AG09309 (cell line): ENCODE results near the gene ADAMTS8.

Experiments used
- DNase-seq: peaks from one replicate; pipeline ENCODE4 v3.0.0-alpha.2; 2010; ENCODE audit warnings: low read depth
- H3K4me3 ChIP-seq: 2 replicates; pipeline ENCODE4 v1.5.1; 2011; ENCODE audit warnings: mild to moderate bottlenecking, low read depth, low read length, moderate library complexity; ENCODE audit not compliant: control insufficient read depth
- CTCF ChIP-seq: IDR thresholded peaks from 2 replicates; pipeline ENCODE4 v1.5.1; 2011; ENCODE audit warnings: mild to moderate bottlenecking, low read depth, low read length, inconsistent platforms; ENCODE audit not compliant: insufficient read depth, control insufficient read depth; ENCODE audit errors: missing control alignments

Gene ADAMTS8

GRCh38 chr11:130437848-130438247 lies 9.4 kb upstream of the ADAMTS8 start:
- TF ChIP-seq CTCF, result no peak
- DNase-seq, result no peak
- H3K4me3 ChIP-seq, result no peak overlapping the region

GRCh38 chr11:130436171-130436570 lies 7.8 kb upstream of the ADAMTS8 start:
- no peak for TF ChIP-seq CTCF
- no peak for DNase-seq
- H3K4me3 ChIP-seq, result no peak overlapping the region

GRCh38 chr11:130435671-130436070 lies 7.3 kb upstream of the ADAMTS8 start:
- TF ChIP-seq CTCF, result no peak
- no peak overlapping the region for H3K4me3 ChIP-seq
- DNase-seq, result no peak

- DNase-seq, result no peak
- peak; percentile 87 for TF ChIP-seq CTCF
- H3K4me3 ChIP-seq, result peak overlapping the region; percentile 60
Observed at GRCh38 chr11:130434521-130435223, 6.3 kb upstream of the ADAMTS8 start.

GRCh38 chr11:130433357-130433756 lies 4.9 kb upstream of the ADAMTS8 start:
- DNase-seq, result no peak
- no peak overlapping the region for H3K4me3 ChIP-seq
- TF ChIP-seq CTCF, result no peak

GRCh38 chr11:130431801-130432200 lies 3.4 kb upstream of the ADAMTS8 start:
- no peak for DNase-seq
- H3K4me3 ChIP-seq, result no peak overlapping the region
- no peak for TF ChIP-seq CTCF
